Upper lobe of right lung (tissue), 1 donor: ENCODE results near the gene SLC17A8. TPM values are rescaled to one million over a fixed set of nuclear protein-coding genes. Genes with fewer than 3 reads are reported as not detected.
"Not testable (repeated sequence)": the region's sequence is repeated elsewhere in the genome, so short reads cannot be mapped to it uniquely, and the experiment has no call there.

ENCODE experiments used
- ATAC-seq: fragments of 200-7000 bp; cut with Tn5 transposase; one replicate; pipeline ENCODE4 v1.9.1; 2020; ENCODE audit warnings: mild to moderate bottlenecking, moderate library complexity
- DNase-seq: peaks from one replicate; pipeline ENCODE4 v3.0.0-alpha.2; 2020
- H3K27ac ChIP-seq: fragments of 200-600 bp; one replicate; pipeline ENCODE4 v1.8.0; 2022
- H3K27me3 ChIP-seq: fragments of 200-600 bp; one replicate; pipeline ENCODE4 v1.8.0; 2022; ENCODE audit warnings: mild to moderate bottlenecking
- H3K36me3 ChIP-seq: fragments of 200-600 bp; one replicate; pipeline ENCODE4 v1.8.0; 2022
- H3K4me1 ChIP-seq: fragments of 200-600 bp; one replicate; pipeline ENCODE4 v1.8.0; 2022
- H3K4me3 ChIP-seq: fragments of 200-600 bp; one replicate; pipeline ENCODE4 v1.8.0; 2022; ENCODE audit warnings: mild to moderate bottlenecking
- H3K9me3 ChIP-seq: fragments of 200-600 bp; one replicate; pipeline ENCODE4 v1.8.0; 2022
- CTCF ChIP-seq: fragments of 200-600 bp; IDR thresholded peaks from one replicate; pipeline ENCODE4 v1.8.0; 2022; ENCODE audit warnings: antibody characterized with exemption
- intact Hi-C: fragments of 100-400 bp; cut with DNase I; formaldehyde crosslinking; loops from one replicate; pipeline ENCODE4 v1.11.0; 2022
- long read RNA-seq: library from polyadenylated mRNA; unstranded; transcript quantifications from one replicate; pipeline ENCODE4 v2.0.0, GENCODE V29; 2021
- total RNA-seq: library from RNA; stranded (reverse); fragmentation: NEBNext Ultra II Directional; extraction: Animal tissue kit (Norgen Biotek cat#: 25700); gene quantifications from one replicate; pipeline ENCODE4 v1.2.1, GENCODE V29; 2021
- donor health status: DM: no; HTN: yes; CAD: no; lungs with severe emphysema.

The SLC17A8 gene
- 0.14 TPM for total RNA-seq
- long read RNA-seq, result 0 reads

- intact Hi-C loops, result no loop called here
- H3K27me3 ChIP-seq, result peaks cover 8% of the 10 kb centered on the region
- no peaks in the 10 kb centered on the region for H3K4me1 ChIP-seq
- H3K27ac ChIP-seq, result no peak within 1 kb of the TSS
- H3K4me3 ChIP-seq, result no peak within 1 kb of the TSS
- no peak for TF ChIP-seq CTCF
- H3K9me3 ChIP-seq, result no peaks in the 10 kb centered on the region
- ATAC-seq (peak; percentile 55), DNase-seq (no peak)
- no peaks in the 10 kb centered on the region for H3K36me3 ChIP-seq
Observed at GRCh38 chr12:100356644-100357223, at the start of gene SLC17A8. Gene SLC17A8, plus strand, starts transcription at chr12:100357074. Its CDS starts 318 bp downstream, at chr12:100357392.

GRCh38 chr12:100308138-100308537 lies 48.7 kb upstream of the SLC17A8 start:
- DNase-seq, intact Hi-C loops, ATAC-seq, H3K9me3 ChIP-seq, H3K4me3 ChIP-seq, H3K4me1 ChIP-seq, H3K27me3 ChIP-seq, H3K27ac ChIP-seq: not testable (repeated sequence)
- H3K36me3 ChIP-seq, result peaks cover 39% of the 10 kb centered on the region

GRCh38 chr12:100311317-100311716 lies 45.6 kb upstream of the SLC17A8 start:
- intact Hi-C loops, result no loop called here
- Histone ChIP-seq H3K4me1 (no peaks in the 10 kb centered on the region), H3K4me3 (no peak overlapping the region), H3K36me3 (peaks cover 47% of the 10 kb centered on the region), H3K27ac (no peak overlapping the region), H3K9me3 (no peaks in the 10 kb centered on the region), H3K27me3 (no peaks in the 10 kb centered on the region)
- ATAC-seq, result no peak
- no peak for DNase-seq
- no peak for TF ChIP-seq CTCF

- Histone ChIP-seq H3K36me3 (peaks cover 59% of the 10 kb centered on the region), H3K4me1 (no peaks in the 10 kb centered on the region), H3K27ac (no peak overlapping the region), H3K27me3 (no peaks in the 10 kb centered on the region), H3K9me3 (no peaks in the 10 kb centered on the region), H3K4me3 (no peak overlapping the region)
- DNase-seq, result no peak
- no peak for TF ChIP-seq CTCF
- intact Hi-C loops, result no loop called here
- ATAC-seq, result no peak
Observed at GRCh38 chr12:100317371-100317770, 39.5 kb upstream of the SLC17A8 start.

GRCh38 chr12:100324498-100324897 lies 32.4 kb upstream of the SLC17A8 start:
- no peaks in the 10 kb centered on the region for H3K27me3 ChIP-seq
- H3K4me3 ChIP-seq, result no peak overlapping the region
- H3K9me3 ChIP-seq, result no peaks in the 10 kb centered on the region
- H3K4me1 ChIP-seq, result no peaks in the 10 kb centered on the region
- TF ChIP-seq CTCF, result no peak
- ATAC-seq, result no peak
- H3K36me3 ChIP-seq, result peaks cover 52% of the 10 kb centered on the region
- H3K27ac ChIP-seq, result no peak overlapping the region
- DNase-seq, result no peak
- intact Hi-C loops, result no loop called here

- Histone ChIP-seq H3K4me1 (no peaks in the 10 kb centered on the region), H3K9me3 (no peaks in the 10 kb centered on the region), H3K4me3 (no peak overlapping the region), H3K36me3 (peaks cover 67% of the 10 kb centered on the region), H3K27ac (no peak overlapping the region), H3K27me3 (no peaks in the 10 kb centered on the region)
- ATAC-seq (no peak), DNase-seq (no peak)
- TF ChIP-seq CTCF, result no peak
- intact Hi-C loops, result no loop called here
Observed at GRCh38 chr12:100326208-100326607, 30.7 kb upstream of the SLC17A8 start.
